Vagina (tissue), 2 donors: ENCODE data around the gene CYP19A1. TPM values are rescaled to one million over a fixed set of nuclear protein-coding genes. Genes with fewer than 3 reads are reported as not detected.

Experiments used
- DNase-seq, 2 donors: peaks; one replicate each; pipeline ENCODE4 v3.0.0-alpha.2; 2017; ENCODE audit errors: extremely low spot score in 2 of 2
- H3K27ac ChIP-seq: fragments of 200-600 bp; sonication (generic); one replicate; pipeline ENCODE4 v1.5.1; 2019
- H3K27me3 ChIP-seq: fragments of 200-600 bp; sonication (generic); one replicate; pipeline ENCODE4 v1.5.1; 2019
- H3K36me3 ChIP-seq, 2 donors: fragments of 200-600 bp; sonication (generic); one replicate each; pipeline ENCODE4 v1.5.1; 2017 to 2019
- H3K4me1 ChIP-seq: fragments of 200-600 bp; sonication (generic); one replicate; pipeline ENCODE4 v1.5.1; 2019
- H3K4me3 ChIP-seq, 2 donors: fragments of 200-600 bp; sonication (generic); 1 replicate in 1 of 2; 2 replicates in 1 of 2; pipeline ENCODE4 v1.5.1; 2016 to 2019
- H3K9me3 ChIP-seq: fragments of 200-600 bp; sonication (generic); one replicate; pipeline ENCODE4 v1.5.1; 2019
- CTCF ChIP-seq, 3 experiments: fragments of 450-650 bp in 2 of 3; fragments of 200-600 bp in 1 of 3; sonication (generic) in 1 of 3; IDR thresholded peaks; one replicate each; pipeline ENCODE4 v1.5.1; 2017 to 2019; ENCODE audit warnings: antibody characterized with exemption in 3 of 3, mild to moderate bottlenecking in 2 of 3, moderate library complexity in 2 of 3
- POLR2A ChIP-seq, 2 donors: fragments of 450-650 bp; IDR thresholded peaks; one replicate each; pipeline ENCODE4 v1.6.1; 2017; ENCODE audit warnings: antibody characterized with exemption in 2 of 2, mild to moderate bottlenecking in 2 of 2, moderate library complexity in 2 of 2
- POLR2AphosphoS5 ChIP-seq, 2 donors: sonication (generic); formaldehyde crosslinking; IDR thresholded peaks; one replicate each; pipeline ENCODE4 v1.9.0; 2017; ENCODE audit warnings: antibody characterized with exemption in 2 of 2, mild to moderate bottlenecking in 2 of 2, low read depth in 1 of 2; ENCODE audit not compliant: insufficient read depth in 1 of 2
- intact Hi-C: fragments of 100-400 bp; cut with DNase I; formaldehyde crosslinking; loops from one replicate; pipeline ENCODE4 v1.15.1; 2023
- total RNA-seq: library from RNA; depleted of rRNA; stranded (reverse); fragments of >200 nt; gene quantifications from one replicate; pipeline ENCODE4 v1.2.3, GENCODE V29; 2016

Gene CYP19A1
- total RNA-seq, 1 donor from 2014 or later = 8.8 TPM

DNA sequence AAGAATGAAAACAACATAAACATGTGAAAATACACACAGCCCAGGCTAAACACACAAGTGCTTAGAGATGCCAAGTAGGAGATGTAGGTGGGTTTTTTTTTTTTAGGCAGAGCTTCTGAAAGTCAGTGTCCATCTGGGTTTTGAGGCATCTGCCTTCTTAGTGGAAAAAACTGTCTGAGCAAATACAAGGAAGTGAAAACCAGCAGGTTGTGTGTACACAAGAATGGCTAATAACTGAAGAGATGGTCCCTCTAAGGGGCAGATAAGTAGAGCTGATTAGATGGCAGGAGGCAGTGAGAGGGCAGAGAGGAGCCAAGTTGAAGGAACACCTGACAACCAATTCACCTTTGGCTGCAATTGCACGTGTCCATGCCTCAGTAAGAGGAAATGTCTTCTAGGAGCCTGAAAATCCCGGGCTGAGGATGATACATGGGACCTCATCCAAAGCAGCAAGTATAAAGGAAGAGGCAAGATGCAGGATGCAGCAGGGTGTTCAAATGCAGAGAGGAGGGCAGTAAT is 34.9 kb downstream of the CYP19A1 start:
- H3K9me3 ChIP-seq = no peaks in the 10 kb centered on the region
- intact Hi-C loops = no loop called here
- DNase-seq = no peak
- no peaks in the 10 kb centered on the region for H3K36me3 ChIP-seq
- no peak overlapping the region for H3K4me3 ChIP-seq
- H3K27me3 ChIP-seq = no peaks in the 10 kb centered on the region
- no peak overlapping the region for H3K27ac ChIP-seq
- TF ChIP-seq POLR2AphosphoS5 (IDR thresholded peaks at IDR 0.05; ENCODE audit: insufficient read depth in 1 of 2, low read depth in 1 of 2) = no peak
- TF ChIP-seq POLR2A (IDR thresholded peaks at IDR 0.05) = no peak
- no peak for TF ChIP-seq CTCF (IDR thresholded peaks at IDR 0.05)
- H3K4me1 ChIP-seq = no peaks in the 10 kb centered on the region

GRCh38 chr15:51302480-51302879 is 35.9 kb downstream of the CYP19A1 start:
- Histone ChIP-seq H3K4me1 (no peaks in the 10 kb centered on the region), H3K27ac (no peak overlapping the region), H3K4me3 (no peak overlapping the region), H3K36me3 (no peaks in the 10 kb centered on the region), H3K9me3 (no peaks in the 10 kb centered on the region), H3K27me3 (no peaks in the 10 kb centered on the region)
- no peak for DNase-seq
- intact Hi-C loops = no loop called here
- TF ChIP-seq POLR2AphosphoS5 (IDR thresholded peaks at IDR 0.05; ENCODE audit: insufficient read depth in 1 of 2, low read depth in 1 of 2) (no peak), CTCF (IDR thresholded peaks at IDR 0.05) (no peak), POLR2A (IDR thresholded peaks at IDR 0.05) (no peak)

DNA sequence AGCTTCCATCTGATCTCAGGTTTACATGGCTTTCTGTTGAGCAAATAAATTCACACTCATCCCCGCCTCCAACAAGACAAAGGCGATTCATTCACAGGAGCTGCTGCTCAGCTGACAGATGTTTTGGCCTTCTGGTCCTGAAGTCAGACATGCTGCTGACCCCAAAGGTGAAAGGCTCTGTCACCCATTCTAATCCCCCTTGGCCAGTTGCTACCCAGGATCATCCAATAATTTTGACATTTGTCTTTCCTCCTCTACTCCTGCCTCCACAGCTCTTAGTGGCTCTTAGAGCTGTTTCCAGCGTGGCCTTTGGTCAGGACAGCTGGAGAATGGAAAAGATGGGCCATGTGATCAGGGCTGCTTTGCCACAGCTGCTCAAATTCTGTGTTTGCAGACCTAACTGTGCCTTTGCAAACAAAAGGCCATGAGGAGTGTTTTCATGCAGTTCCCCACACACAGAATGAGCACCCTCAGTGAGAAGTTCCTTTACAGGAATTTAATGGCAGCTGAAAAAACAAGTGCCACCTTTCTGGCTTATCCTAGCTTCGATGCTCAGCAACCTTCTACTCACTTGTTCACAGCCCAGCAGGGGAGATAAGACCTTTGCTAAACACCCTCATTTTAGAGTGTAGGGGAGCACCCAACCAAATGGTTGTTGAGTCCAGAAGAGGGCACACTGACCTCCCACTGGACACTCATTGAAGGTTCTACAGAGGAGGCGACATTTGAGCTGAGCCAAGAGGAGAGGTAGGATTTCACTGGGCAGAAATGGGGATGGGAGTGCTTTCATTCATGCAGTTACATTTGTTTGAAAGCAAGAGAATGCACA is 39.0 kb downstream of the CYP19A1 start:
- intact Hi-C loops = no loop called here
- H3K4me1 ChIP-seq = no peaks in the 10 kb centered on the region
- TF ChIP-seq POLR2AphosphoS5 (IDR thresholded peaks at IDR 0.05; ENCODE audit: insufficient read depth in 1 of 2, low read depth in 1 of 2) = no peak
- TF ChIP-seq POLR2A (IDR thresholded peaks at IDR 0.05) = no peak
- no peak for TF ChIP-seq CTCF (IDR thresholded peaks at IDR 0.05)
- no peaks in the 10 kb centered on the region for H3K36me3 ChIP-seq
- no peak overlapping the region for H3K27ac ChIP-seq
- no peak overlapping the region for H3K4me3 ChIP-seq
- no peak for DNase-seq
- H3K9me3 ChIP-seq = no peaks in the 10 kb centered on the region
- H3K27me3 ChIP-seq = no peaks in the 10 kb centered on the region

DNA sequence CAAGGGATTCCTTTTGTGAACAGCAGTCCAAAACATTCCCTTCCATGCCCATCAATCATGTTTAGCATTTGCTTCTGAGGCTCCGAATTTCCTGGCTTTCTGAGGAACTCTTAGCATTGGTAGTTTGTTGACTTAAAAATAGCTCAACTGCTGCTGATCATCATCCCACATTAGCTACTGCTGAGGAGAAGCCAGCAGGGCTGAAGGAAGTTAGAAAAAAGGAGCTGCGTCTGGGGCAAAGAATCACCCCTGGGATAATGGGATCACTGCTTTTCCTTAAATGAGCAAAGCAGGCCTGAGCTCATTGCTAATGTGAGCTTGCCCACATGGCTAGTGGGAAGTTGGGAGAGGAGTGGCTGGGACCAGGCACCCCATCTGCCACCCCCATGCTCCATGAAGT is 39.8 kb downstream of the CYP19A1 start:
- Histone ChIP-seq H3K27ac (no peak overlapping the region), H3K36me3 (no peaks in the 10 kb centered on the region), H3K9me3 (no peaks in the 10 kb centered on the region), H3K27me3 (no peaks in the 10 kb centered on the region), H3K4me3 (no peak overlapping the region), H3K4me1 (no peaks in the 10 kb centered on the region)
- no peak for DNase-seq
- TF ChIP-seq CTCF (IDR thresholded peaks at IDR 0.05) = no peak
- no peak for TF ChIP-seq POLR2A (IDR thresholded peaks at IDR 0.05)
- intact Hi-C loops = no loop called here

- no peak overlapping the region for H3K4me3 ChIP-seq
- H3K9me3 ChIP-seq = no peaks in the 10 kb centered on the region
- no peak overlapping the region for H3K27ac ChIP-seq
- TF ChIP-seq POLR2A (IDR thresholded peaks at IDR 0.05) (no peak), CTCF (IDR thresholded peaks at IDR 0.05) (no peak), POLR2AphosphoS5 (IDR thresholded peaks at IDR 0.05; ENCODE audit: insufficient read depth in 1 of 2, low read depth in 1 of 2) (no peak)
- H3K36me3 ChIP-seq = no peaks in the 10 kb centered on the region
- intact Hi-C loops = no loop called here
- DNase-seq = no peak
- H3K27me3 ChIP-seq = no peaks in the 10 kb centered on the region
- H3K4me1 ChIP-seq = no peaks in the 10 kb centered on the region
Measured at GRCh38 chr15:51290720-51291119, 47.7 kb downstream of the CYP19A1 start.
